ENCODE measurements around the gene FAM222B. TPM values are rescaled to one million over a fixed set of nuclear protein-coding genes. Genes with fewer than 3 reads are reported as not detected.

The FAM222B gene
- total and polyA plus RNA-seq, 2 donors (not counting 1 experiment from before 2014, with no cell fraction given): 10.8 to 23.1 TPM

GRCh38 chr17:28744104-28744971 lies 98.3 kb downstream of the FAM222B start:
- Histone ChIP-seq H3K27ac (ENCODE audit: low read length in 2 of 2) (peak overlapping the region; percentile 82 to 100), H3K36me3 (replicated peaks in 1 of 2; ENCODE audit: control extremely low read depth in 1 of 2, control insufficient read depth in 1 of 2, extremely low read depth in 1 of 2, insufficient read depth in 2 of 2, low read length in 1 of 2) (peaks cover 0 to 36% of the 10 kb centered on the region in 2 experiments), H3K9ac (ENCODE audit: low read length) (peak overlapping the region; percentile 84), H3K4me2 (replicated peaks; ENCODE audit: low read depth, low read length, poor library complexity, severe bottlenecking) (peak overlapping the region; percentile 88), H2AFZ (ENCODE audit: insufficient read depth, low read depth, low read length, poor library complexity, severe bottlenecking) (no peak overlapping the region), H3K27me3 (replicated peaks in 1 of 4; ENCODE audit: control extremely low read depth in 1 of 4, control insufficient read depth in 3 of 4, insufficient read depth in 4 of 4, low read length in 3 of 4) (no peaks in the 10 kb centered on the region), H3K79me2 (ENCODE audit: control insufficient read depth, insufficient read depth, low read length) (peaks cover 59% of the 10 kb centered on the region), H4K20me1 (ENCODE audit: control insufficient read depth, insufficient read depth, low read length, poor library complexity, severe bottlenecking) (peaks cover 52% of the 10 kb centered on the region), H3K9me3 (ENCODE audit: control extremely low read depth in 1 of 3, control insufficient read depth in 2 of 3, insufficient read depth in 1 of 3, low read length in 2 of 3) (peaks cover 0 to 16% (median 0%) of the 10 kb centered on the region in 3 donors), H3K4me1 (ENCODE audit: control insufficient read depth in 2 of 2, insufficient read depth in 2 of 2, low read length in 2 of 2) (peaks cover 67 to 70% of the 10 kb centered on the region in 2 donors), H3K4me3 (ENCODE audit: control extremely low read depth in 1 of 5, extremely low read depth in 1 of 5, insufficient read depth in 1 of 5, low read depth in 2 of 5, low read length in 4 of 5) (peak overlapping the region; percentile 58 to 98 (median 88))
- Mint-ChIP-seq H3K27ac (peak overlapping the region; percentile 93), H3K4me3 (peak overlapping the region; percentile 94), H3K9me3 (ENCODE audit: insufficient read depth) (no peaks in the 10 kb centered on the region), H3K4me1 (peaks cover 61% of the 10 kb centered on the region), H3K27me3 (no peaks in the 10 kb centered on the region)
- ChIA-PET CTCF (interaction anchor here (0.6 to 18.9 kb wide), 3 partner anchors 18 to 218 kb away, joined by 3 to 1020 read pairs (median 3); partner anchors contain the start of genes NEK8, RPL23A and TLCD1), POLR2A (interaction anchor here (0.9 to 16.2 kb wide), 7 partner anchors 10 to 208 kb away, joined by 3 to 511 read pairs (median 4); partner anchors contain the start of genes NEK8, PHF12, RPL23A and TLCD1)
- ATAC-seq (ENCODE audit: low read depth): peak; percentile 25
- DNase-seq: peak; percentile 87
- no peak for TF ChIP-seq CTCF (IDR thresholded peaks at IDR 0.05)
- TF ChIP-seq EZH2 (IDR thresholded peaks at IDR 0.05; ENCODE audit: borderline replicate concordance, insufficient read depth, low read depth, low read length, poor library complexity, severe bottlenecking): no peak
- under 1% methylated on average over 58 of the region's 61 CpGs for WGBS (ENCODE audit: insufficient coverage)
- intact Hi-C loops (cut with micrococcal nuclease): no loop called here
